OCI-LY3 (cell line): ENCODE results near the gene ABCB6.
"Not testable (repeated sequence)": the region's sequence is repeated elsewhere in the genome, so short reads cannot be mapped to it uniquely, and the experiment has no call there.

ENCODE experiments used
- H2AFZ ChIP-seq: fragments of 200-600, 300-600 bp; shearing (Covaris generic); 2 replicates; pipeline ENCODE4 v1.6.0; 2014; ENCODE audit warnings: antibody characterized with exemption, low read depth, low read length
- H3K27ac ChIP-seq: fragments of 200-600, 300-600 bp; sonication (generic); 2 replicates; pipeline ENCODE4 v1.5.1; 2014; ENCODE audit warnings: mild to moderate bottlenecking, low read length, moderate library complexity, mixed read lengths
- H3K27me3 ChIP-seq: fragments of 200-600, 300-600 bp; sonication (generic); 2 replicates; pipeline ENCODE4 v1.6.1; 2014; ENCODE audit warnings: low read depth, low read length, mixed read lengths
- H3K36me3 ChIP-seq: fragments of 200-600, 300-600 bp; sonication (generic); replicated peaks from 2 replicates; pipeline ENCODE3; 2014; ENCODE audit warnings: low read depth, low read length, mixed read lengths
- H3K4me1 ChIP-seq: fragments of 300-600, 200-600 bp; sonication (generic); 2 replicates; pipeline ENCODE4 v1.6.1; 2014; ENCODE audit warnings: low read length, mixed read lengths
- H3K4me2 ChIP-seq: fragments of 200-600, 300-600 bp; sonication (generic); 2 replicates; pipeline ENCODE4 v1.6.1; 2014; ENCODE audit warnings: low read length, mixed read lengths
- H3K4me3 ChIP-seq: fragments of 300-600, 200-600 bp; sonication (generic); 2 replicates; pipeline ENCODE4 v1.5.1; 2014; ENCODE audit warnings: antibody characterized with exemption, mild to moderate bottlenecking, low read length, moderate library complexity
- H3K79me2 ChIP-seq: fragments of 300-600, 200-600 bp; shearing (Covaris generic); 2 replicates; pipeline ENCODE4 v1.6.1; 2014; ENCODE audit warnings: mild to moderate bottlenecking, low read length, mixed read lengths
- H3K9ac ChIP-seq: fragments of 300-600, 200-600 bp; shearing (Covaris generic); 2 replicates; pipeline ENCODE4 v1.6.0; 2014; ENCODE audit warnings: mild to moderate bottlenecking, low read length, moderate library complexity
- H3K9me3 ChIP-seq: fragments of 200-600, 300-600 bp; shearing (Covaris generic); 2 replicates; pipeline ENCODE4 v1.6.1; 2014; ENCODE audit warnings: low read length, mixed read lengths; ENCODE audit not compliant: insufficient read depth
- H4K20me1 ChIP-seq: fragments of 200-600, 300-600 bp; sonication (generic); 2 replicates; pipeline ENCODE4 v1.6.1; 2016; ENCODE audit warnings: low read length, mixed read lengths; ENCODE audit not compliant: insufficient read depth
- EZH2phosphoT487 ChIP-seq: fragments of 200-600 bp; shearing (Covaris generic); IDR thresholded peaks from 2 replicates; pipeline ENCODE4 v1.6.1; 2018; ENCODE audit warnings: antibody characterized with exemption, mixed run types, low read depth
- TF ChIP-seq, protein P1 (sequence below): fragments of 200-600, 300-600 bp; sonication (generic); IDR thresholded peaks from 2 replicates; pipeline ENCODE4 v1.5.1; 2014; ENCODE audit warnings: antibody characterized with exemption, low read length, low read depth

ABCB6 gene

DNA sequence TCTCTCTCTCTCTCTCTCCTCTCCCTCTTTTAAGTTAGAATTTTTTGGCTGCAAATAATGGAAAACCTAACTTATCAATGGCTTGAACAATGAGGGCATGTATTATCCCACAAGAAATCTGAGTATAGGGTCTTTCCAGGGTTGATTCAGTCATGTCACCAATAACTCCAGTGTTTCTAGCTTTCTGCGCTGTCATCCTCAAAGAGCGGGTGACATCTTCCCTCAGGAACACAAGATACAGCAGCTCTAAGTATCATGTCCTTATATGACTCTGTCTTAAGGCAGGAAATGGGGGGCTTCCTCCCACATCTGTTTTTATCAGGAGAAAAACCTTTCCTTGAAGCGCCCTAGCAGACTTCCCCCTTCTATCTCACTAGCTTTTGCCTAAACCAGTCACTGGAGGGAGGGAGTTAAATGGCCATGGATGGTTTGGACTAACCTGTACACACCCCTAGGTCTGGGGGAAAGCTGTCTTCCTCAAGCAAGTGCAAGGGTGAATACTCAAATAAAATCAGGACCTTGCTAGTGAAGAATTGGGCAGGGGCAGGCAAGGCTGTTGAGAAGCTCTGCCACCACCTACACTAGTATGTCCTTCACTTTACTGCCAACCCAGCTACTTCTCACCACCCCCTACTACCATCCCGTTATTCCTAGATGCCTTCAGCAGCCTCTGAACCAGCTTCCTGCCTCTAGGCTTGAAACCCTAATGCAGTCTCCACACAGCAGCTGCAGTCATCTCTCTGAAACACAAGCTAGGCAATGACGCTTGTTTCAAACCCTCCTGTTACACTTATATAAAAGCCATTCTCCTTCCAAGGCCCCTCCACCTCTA, 42.5 kb upstream of the ABCB6 start:
- no peak overlapping the region for H2AFZ ChIP-seq
- no peaks in the 10 kb centered on the region for H4K20me1 ChIP-seq
- H3K36me3 ChIP-seq, result no peaks in the 10 kb centered on the region
- H3K9ac ChIP-seq, result no peak overlapping the region
- no peaks in the 10 kb centered on the region for H3K27me3 ChIP-seq
- no peak overlapping the region for H3K4me3 ChIP-seq
- no peaks in the 10 kb centered on the region for H3K4me1 ChIP-seq
- TF ChIP-seq, protein P1, sequence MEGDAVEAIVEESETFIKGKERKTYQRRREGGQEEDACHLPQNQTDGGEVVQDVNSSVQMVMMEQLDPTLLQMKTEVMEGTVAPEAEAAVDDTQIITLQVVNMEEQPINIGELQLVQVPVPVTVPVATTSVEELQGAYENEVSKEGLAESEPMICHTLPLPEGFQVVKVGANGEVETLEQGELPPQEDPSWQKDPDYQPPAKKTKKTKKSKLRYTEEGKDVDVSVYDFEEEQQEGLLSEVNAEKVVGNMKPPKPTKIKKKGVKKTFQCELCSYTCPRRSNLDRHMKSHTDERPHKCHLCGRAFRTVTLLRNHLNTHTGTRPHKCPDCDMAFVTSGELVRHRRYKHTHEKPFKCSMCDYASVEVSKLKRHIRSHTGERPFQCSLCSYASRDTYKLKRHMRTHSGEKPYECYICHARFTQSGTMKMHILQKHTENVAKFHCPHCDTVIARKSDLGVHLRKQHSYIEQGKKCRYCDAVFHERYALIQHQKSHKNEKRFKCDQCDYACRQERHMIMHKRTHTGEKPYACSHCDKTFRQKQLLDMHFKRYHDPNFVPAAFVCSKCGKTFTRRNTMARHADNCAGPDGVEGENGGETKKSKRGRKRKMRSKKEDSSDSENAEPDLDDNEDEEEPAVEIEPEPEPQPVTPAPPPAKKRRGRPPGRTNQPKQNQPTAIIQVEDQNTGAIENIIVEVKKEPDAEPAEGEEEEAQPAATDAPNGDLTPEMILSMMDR, result no peak
- no peak for TF ChIP-seq EZH2phosphoT487
- H3K4me2 ChIP-seq, result no peak overlapping the region
- H3K79me2 ChIP-seq, result no peaks in the 10 kb centered on the region
- no peaks in the 10 kb centered on the region for H3K9me3 ChIP-seq
- H3K27ac ChIP-seq, result no peak overlapping the region

DNA sequence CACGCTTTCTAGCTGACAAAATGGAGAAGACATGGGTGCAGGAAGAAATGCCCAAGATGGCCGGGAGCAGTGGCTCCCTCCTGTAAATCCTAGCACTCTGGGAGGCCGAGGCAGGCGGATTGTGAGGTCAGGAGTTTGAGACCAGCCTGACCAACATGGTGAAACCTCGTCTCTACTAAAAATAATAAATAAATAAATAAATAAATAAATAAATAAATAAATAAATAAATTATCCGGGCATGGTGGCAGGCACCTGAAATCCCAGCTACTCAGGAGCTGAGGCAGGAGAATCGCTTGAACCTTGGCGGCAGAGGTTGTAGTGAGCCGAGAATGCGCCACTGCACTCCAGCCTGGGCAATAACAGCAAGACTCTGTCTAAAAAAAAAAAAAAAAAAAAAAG, 40.2 kb upstream of the ABCB6 start:
- H3K9me3 ChIP-seq, H4K20me1 ChIP-seq, H3K27me3 ChIP-seq, H3K4me1 ChIP-seq, H3K27ac ChIP-seq, H3K9ac ChIP-seq, H2AFZ ChIP-seq, H3K79me2 ChIP-seq, H3K4me2 ChIP-seq, H3K4me3 ChIP-seq, H3K36me3 ChIP-seq: not testable (repeated sequence)

DNA sequence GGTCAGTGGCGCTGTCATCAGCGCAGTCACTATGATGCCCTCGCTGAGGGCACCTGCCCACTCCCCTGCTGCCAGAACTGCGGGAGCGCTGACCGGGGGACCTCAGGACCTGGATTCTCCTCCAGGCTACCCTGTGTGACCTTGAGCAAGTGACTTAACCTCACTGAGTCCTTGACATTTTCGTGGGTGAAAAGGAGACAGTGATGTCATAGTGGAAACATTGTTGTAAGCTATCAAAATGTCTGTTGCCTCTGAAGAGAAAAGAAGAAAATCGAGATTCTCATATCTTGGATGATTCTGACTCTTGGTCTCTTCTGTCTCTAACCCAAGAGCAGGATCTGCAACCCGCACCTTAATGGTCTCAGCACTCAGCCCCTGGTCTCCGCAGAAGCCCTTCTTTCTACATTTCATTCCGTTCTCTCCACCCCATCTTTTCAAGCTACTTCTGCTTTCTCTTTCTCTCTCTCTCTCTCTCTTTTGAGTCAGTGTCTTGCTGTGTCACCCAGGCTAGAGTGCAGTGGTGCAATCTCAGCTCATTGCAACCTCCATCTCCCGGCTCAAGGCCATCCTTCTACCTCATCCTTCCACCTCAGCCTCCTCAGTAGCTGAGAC, 35.9 kb upstream of the ABCB6 start:
- Histone ChIP-seq H3K4me1 (peaks cover 21% of the 10 kb centered on the region), H3K36me3 (peaks cover 16% of the 10 kb centered on the region), H3K27me3 (no peaks in the 10 kb centered on the region; the same call in 1 of the 2 replicates), H3K27ac (no peak overlapping the region), H4K20me1 (no peaks in the 10 kb centered on the region), H3K9me3 (no peaks in the 10 kb centered on the region), H3K79me2 (peaks cover 26% of the 10 kb centered on the region), H3K9ac (peak overlapping the region; percentile 52), H3K4me3 (peak overlapping the region; percentile 96), H3K4me2 (peak overlapping the region; percentile 77), H2AFZ (peak overlapping the region; percentile 70; the same call in 1 of the 2 replicates)
- TF ChIP-seq, protein P1, result no peak
- no peak for TF ChIP-seq EZH2phosphoT487

DNA sequence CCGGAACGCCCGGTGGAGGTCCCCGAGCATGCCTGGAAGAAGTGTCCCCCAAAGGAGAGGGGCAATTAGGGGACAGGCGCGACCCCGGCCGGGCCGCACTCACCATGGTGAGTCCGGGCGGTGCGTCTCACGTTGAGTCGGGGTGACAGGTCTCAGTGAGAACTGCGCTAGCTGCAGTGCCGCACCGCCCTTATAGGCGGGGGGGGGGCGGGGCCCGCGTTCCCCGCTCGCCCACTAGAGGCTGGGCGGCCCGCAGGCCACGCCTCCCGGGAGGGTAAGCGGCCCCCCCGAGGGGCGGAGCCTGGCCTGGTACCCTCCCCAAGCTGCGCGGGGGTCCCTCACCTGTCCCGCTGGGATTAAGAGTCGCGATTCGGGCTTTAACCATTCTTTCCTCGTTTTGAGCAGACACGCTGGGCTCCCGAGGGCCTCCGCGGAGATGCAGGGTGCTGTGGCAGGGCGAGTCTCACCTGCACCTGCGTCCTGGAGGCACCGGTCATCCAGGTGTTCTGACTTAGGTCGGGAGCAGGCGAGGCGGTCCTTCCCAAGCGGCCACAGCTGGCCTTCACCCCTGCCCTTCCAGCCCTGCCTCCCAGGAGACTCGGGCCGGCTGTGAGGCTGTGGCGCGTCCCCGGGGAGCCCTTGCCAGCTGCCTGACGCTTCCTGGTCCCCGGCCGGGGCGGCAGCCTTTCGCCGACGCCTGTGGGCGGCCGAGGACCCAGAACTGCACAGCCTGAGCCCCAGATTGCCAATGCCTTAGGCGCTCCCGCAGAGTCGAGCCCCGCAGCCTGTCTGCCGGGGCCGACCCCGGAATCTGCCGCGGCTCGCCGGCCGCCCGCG, 35.2 kb upstream of the ABCB6 start, which contains the start of gene TUBA4A:
TSS of gene TUBA4A (minus strand) at position 166 of the 837 bp plus-strand sequence. CDS start at position 106, 60 bp downstream.
- Histone ChIP-seq H3K36me3 (peaks cover 16% of the 10 kb centered on the region), H3K27me3 (no peaks in the 10 kb centered on the region; the same call in 1 of the 2 replicates), H3K4me2 (peak within 1 kb of the TSS; percentile 77), H3K9me3 (no peaks in the 10 kb centered on the region), H3K4me1 (peaks cover 28% of the 10 kb centered on the region), H3K4me3 (peak within 1 kb of the TSS; percentile 96), H3K27ac (peak within 1 kb of the TSS; percentile 46), H4K20me1 (no peaks in the 10 kb centered on the region), H2AFZ (peak within 1 kb of the TSS; percentile 70; the same call in 1 of the 2 replicates), H3K9ac (peak within 1 kb of the TSS; percentile 94), H3K79me2 (peaks cover 26% of the 10 kb centered on the region)
- TF ChIP-seq EZH2phosphoT487, result no peak
- TF ChIP-seq, protein P1, result no peak
